T-helper 1 cell (primary cell): ENCODE measurements around the gene SLC22A1.
"Not testable (repeated sequence)": the region's sequence is repeated elsewhere in the genome, so short reads cannot be mapped to it uniquely, and the experiment has no call there.

Experiments used
- DNase-seq, 5 donors: peaks; one replicate each; pipeline ENCODE4 v3.0.0-alpha.2; 2012 to 2020

SLC22A1 gene

GRCh38 chr6:160095146-160095845 is 26.3 kb upstream of the SLC22A1 start:
- no peak for DNase-seq

- no peak for DNase-seq
Measured at GRCh38 chr6:160101277-160102205, 20.1 kb upstream of the SLC22A1 start.

- DNase-seq, result no peak
Measured at GRCh38 chr6:160102399-160102798, 19.2 kb upstream of the SLC22A1 start.

DNA sequence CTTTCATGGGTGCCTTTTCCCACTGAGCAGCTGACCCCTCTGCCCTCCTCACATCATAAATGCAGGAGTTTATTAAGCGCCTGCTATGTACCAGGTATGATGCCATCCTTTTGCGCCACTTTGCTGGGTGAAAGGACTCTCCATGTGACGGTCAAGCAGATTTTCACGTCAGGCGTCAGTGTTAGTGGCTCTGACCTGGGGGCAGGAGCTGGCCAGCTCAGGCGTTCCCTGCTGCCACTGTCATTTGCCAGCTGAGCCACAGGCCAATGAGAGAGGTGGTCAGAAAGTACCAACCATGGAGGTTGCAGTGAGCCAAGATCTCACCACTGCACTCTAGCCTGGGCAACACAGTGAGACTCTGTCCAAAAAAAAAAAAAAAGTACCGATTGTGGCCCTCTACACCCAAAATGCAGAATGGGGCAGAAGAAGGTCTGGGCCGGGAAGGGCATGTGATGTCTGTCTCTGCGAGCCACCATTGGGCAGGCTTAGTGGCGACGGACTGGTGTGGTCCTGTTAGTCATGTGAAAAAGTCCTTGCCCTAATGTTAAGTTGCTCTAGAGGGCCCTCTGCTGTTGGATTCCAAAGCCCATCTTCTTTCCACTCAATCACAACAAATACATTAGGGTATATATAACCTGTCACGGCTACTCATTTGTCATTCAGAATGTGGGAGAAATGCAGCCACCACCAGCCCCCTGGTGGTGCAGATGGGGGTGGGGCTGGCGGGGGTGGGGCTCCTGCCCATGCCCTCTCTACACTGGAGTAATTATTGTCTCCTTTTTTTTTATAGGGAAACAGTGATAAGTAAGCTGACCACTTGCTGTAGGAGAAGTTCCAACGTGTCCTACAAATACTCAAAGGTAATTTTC is 18.4 kb upstream of the SLC22A1 start:
- peak in 1 of 5 donors; percentile 14 for DNase-seq

DNA sequence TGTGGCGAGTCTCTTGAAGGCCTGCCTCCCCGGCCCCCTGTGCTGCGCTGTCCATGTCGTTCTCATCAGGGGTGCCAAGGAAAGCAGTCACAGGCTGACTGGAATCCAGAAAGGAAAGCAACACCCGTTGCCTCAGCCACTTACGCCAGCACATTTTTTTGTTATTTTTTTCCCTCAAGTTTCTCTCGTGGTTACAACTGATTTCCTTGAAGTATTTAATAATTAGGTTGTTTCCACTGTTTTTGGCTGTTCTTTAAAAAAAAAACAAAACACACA is 17.9 kb upstream of the SLC22A1 start:
- no peak for DNase-seq

DNA sequence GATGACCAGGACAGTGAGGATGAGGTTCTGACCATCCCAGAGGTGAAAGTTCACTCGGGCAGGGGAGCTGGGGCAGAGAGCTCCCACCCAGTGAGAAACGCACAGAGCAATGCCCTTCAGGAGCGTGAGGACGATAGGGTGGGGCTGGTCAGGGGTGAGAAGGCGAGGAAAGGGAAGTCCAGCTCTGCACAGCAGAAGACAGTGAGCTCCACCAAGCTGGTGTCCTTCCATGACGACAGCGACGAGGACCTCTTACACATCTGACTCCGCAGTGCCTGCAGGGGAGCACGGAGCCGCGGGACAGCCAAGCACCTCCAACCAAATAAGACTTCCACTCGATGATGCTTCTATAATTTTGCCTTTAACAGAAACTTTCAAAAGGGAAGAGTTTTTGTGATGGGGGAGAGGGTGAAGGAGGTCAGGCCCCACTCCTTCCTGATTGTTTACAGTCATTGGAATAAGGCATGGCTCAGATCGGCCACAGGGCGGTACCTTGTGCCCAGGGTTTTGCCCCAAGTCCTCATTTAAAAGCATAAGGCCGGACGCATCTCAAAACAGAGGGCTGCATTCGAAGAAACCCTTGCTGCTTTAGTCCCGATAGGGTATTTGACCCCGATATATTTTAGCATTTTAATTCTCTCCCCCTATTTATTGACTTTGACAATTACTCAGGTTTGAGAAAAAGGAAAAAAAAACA is 16.6 kb upstream of the SLC22A1 start:
- DNase-seq, result no peak

GRCh38 chr6:160106010-160106409 is 15.6 kb upstream of the SLC22A1 start:
- DNase-seq, result no peak

- no peak for DNase-seq
Measured at GRCh38 chr6:160106701-160107100, 14.9 kb upstream of the SLC22A1 start.

DNA sequence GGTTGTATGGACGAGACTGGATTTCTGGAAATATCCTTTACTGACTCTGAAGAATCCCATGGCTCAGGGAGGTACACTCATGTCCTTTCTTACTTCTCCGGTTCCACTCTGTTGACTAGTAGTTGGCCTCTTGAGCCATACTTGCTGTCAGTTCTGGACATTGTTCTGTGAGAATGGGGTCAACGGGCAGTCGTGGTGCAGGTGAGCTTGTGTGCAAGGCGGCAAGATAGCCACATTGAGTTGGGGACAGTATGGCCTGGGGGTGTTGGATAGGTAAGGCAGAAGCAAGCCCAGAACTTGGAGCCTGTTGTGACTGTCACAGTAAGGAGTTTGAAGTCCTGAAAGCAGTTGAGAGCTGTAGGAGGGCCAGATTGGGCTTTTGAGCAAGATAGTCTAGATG is 13.5 kb upstream of the SLC22A1 start:
- DNase-seq, result no peak

- DNase-seq, result no peak
Measured at GRCh38 chr6:160110586-160111123, 11.0 kb upstream of the SLC22A1 start.

GRCh38 chr6:160111806-160112205 is 9.8 kb upstream of the SLC22A1 start:
- no peak for DNase-seq

DNA sequence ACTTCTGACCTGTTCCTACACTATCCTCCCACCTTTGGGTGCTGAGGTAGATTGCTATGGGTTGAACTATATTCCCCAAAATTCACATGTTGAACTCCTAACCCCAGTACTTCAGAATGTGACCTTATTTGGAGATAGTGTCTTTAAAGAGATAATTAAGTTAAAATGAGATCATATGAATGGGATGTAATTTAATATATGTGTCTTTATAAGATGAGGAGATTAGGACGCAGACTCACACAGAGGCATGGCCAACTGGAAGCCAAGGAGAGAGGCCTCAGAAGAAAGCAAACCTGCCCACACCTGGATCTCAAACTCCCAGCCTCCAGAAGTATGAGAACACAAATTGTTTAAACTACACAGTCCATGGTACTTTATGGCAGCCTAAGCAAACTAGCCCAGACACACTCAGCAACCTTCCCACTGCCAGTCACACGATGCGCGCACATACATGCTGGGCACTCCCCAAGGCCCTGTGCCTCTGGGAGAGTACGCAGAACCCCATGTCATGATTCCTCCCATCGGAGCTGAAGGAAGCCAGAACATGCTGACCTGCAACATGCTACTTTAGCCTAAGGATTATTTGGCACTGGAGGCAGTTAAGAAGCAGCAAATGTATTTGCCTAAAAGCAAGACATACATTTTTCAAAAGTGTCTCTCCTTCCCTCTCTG is 8.9 kb upstream of the SLC22A1 start:
- DNase-seq, result no peak

GRCh38 chr6:160114536-160114935 is 7.1 kb upstream of the SLC22A1 start:
- not testable (repeated sequence) for DNase-seq

DNA sequence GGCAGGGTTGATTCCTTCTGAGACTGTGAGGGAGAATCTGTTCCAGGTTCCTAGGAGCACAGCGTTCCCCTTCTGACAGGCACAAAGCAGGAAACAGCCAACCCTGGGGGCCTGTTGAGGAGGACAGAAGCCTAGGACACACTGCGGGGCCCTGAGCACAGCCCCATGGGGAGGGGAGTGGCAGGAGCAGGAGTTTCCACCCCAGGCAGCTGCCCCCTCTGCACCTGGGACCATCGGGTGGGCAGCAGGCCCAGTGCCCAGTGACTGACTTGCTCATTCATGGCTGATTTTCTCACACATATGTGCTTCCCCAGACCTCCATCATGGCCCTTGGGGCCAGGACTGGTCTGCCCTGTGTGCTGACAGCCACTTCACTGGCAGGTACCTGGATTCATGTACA is 6.2 kb upstream of the SLC22A1 start:
- DNase-seq, result no peak

DNA sequence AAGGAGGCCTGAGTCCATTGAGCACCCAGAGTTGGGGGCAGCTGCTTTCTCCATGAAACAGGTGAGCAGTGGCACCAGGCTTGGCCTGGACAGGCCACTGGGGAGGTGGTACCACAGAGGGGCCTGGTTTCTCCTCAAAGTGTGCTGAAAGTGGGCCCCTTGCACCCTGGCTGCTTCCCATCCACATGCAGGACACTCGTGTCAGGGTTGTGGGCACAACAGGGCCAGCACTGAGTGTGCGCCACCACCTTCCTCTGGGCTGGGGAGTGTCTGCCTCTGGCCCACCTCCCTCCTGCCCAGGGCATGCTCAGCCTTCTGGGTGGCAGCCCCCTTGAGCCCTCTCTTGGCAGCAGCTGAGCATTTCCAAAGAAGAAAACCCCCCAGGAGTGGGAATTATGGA is 5.2 kb upstream of the SLC22A1 start:
- DNase-seq, result no peak

DNA sequence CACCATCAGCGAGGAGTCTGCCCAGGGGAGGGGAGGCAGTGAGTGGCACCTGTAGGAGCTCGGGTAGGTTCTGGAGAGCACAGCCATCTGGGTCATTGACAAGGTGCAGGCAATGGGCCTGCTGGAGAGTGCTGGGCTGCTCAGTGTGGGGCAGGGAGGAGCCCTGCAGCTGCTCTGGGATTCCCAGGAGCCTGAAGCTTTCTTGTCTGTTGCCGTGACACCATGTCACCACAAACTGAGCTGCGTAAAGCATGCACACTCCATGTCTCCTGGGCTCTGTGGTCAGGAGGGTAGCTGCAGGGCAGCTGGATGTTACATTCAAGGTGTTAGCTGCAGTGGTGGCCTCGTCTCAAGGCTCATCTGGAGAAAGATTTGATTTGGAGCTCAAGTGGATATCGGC is 4.5 kb upstream of the SLC22A1 start:
- no peak for DNase-seq

GRCh38 chr6:160118620-160119229 is 2.9 kb upstream of the SLC22A1 start:
- DNase-seq, result no peak

- no peak for DNase-seq
Measured at GRCh38 chr6:160120087-160120486, 1.5 kb upstream of the SLC22A1 start.

GRCh38 chr6:160121981-160122380 is 366 bp downstream of the SLC22A1 start:
- DNase-seq, result no peak

- no peak for DNase-seq
Measured at GRCh38 chr6:160122744-160123143, 1.1 kb downstream of the SLC22A1 start.

- DNase-seq, result no peak
Measured at GRCh38 chr6:160124007-160124406, 2.4 kb downstream of the SLC22A1 start.
